Motor neuron (in vitro differentiated cells): ENCODE data around the gene R3HDM2. TPM values are rescaled to one million over a fixed set of nuclear protein-coding genes. Genes with fewer than 3 reads are reported as not detected.
A peak's percentile ranks its signal among the peaks of the same experiment; 100 is the strongest.

Experiments used
- ATAC-seq, 8 experiments: fragments of 200-7000 bp; cut with Tn5 transposase; replicated peaks in 6 of 8; 2 replicates each; pipeline ENCODE4 v1.8.0; 2021; ENCODE audit warnings: mild to moderate bottlenecking in 8 of 8, moderate library complexity in 8 of 8
- H3K27ac ChIP-seq, 2 donors: fragments of 250-450 bp; sonication (Bioruptor Pico); 2 replicates each; pipeline ENCODE4 v1.9.0; 2021; ENCODE audit warnings: antibody characterized with exemption in 2 of 2, mild to moderate bottlenecking in 2 of 2, moderate library complexity in 1 of 2
- H3K4me1 ChIP-seq, 2 donors: fragments of 250-450 bp; sonication (Bioruptor Pico); replicated peaks in 1 of 2; 2 replicates each; pipeline ENCODE4 v1.6.1; 2021; ENCODE audit warnings: antibody characterized with exemption in 2 of 2, mild to moderate bottlenecking in 2 of 2, moderate library complexity in 1 of 2
- H3K4me3 ChIP-seq, 5 donors: fragments of 250-450 bp; sonication (Bioruptor Pico); 2 replicates each; pipeline ENCODE4 v1.9.0; 2021; ENCODE audit warnings: antibody characterized with exemption in 5 of 5, mild to moderate bottlenecking in 5 of 5, moderate library complexity in 4 of 5
- WGBS, 10 experiments: fragments of 450-650 bp; shearing (Covaris generic); methylation state at CpG; one replicate each; pipeline ENCODE4 v1.0.0; 2022; 5-methylcytosine and 5-hydroxymethylcytosine counted together
- in situ Hi-C, 9 experiments: fragments of 400-800 bp; cut with MboI; loops; one replicate each; pipeline ENCODE4 v1.15.0; 2021; ENCODE audit warnings: low sequenced_read_pairs in 9 of 9, low pct_unique_long_range_greater_than_20kb in 2 of 9; ENCODE audit not compliant: unreplicated experiment in 9 of 9
- total RNA-seq, 8 experiments: library from RNA; unstranded; fragments of 300-600 nt; gene quantifications; 2 replicates each; pipeline versions ENCODE4 v1.2.3 to v1.2.4, GENCODE V29; 2022

The R3HDM2 gene
- total RNA-seq, 8 experiments from 2014 or later = 14.7 to 75.2 (median 31.6) TPM

GRCh38 chr12:57227315-57228115 is 203.3 kb downstream of the R3HDM2 start:
- 31 to 93% (median 54%) methylated on average over 2 to 5 of the region's 8 CpGs; no CpG with 5 or more reads in 2 of the 10 experiments for WGBS, 10 experiments
- H3K4me1 ChIP-seq = peaks cover 77 to 88% of the 10 kb centered on the region in 2 donors
- in situ Hi-C loops = loop anchor here in 1 of 9 experiments (25.0 kb wide), 1 partner anchor 235 kb away; the partner anchor contains the start of genes GLI1 and INHBE
- ATAC-seq = no peak
- H3K27ac ChIP-seq = peak overlapping the region; percentile 17 to 22
- peak overlapping the region in 3 of 5 donors; percentile 6 to 12 (median 8) for H3K4me3 ChIP-seq

GRCh38 chr12:57226588-57227314 is 204.1 kb downstream of the R3HDM2 start:
- 20 to 90% (median 35%) methylated on average over 1 to 5 of the region's 35 CpGs; no CpG with 5 or more reads in 5 of the 10 experiments for WGBS, 10 experiments
- peak overlapping the region in 3 of 5 donors; percentile 6 to 12 (median 8) for H3K4me3 ChIP-seq
- ATAC-seq = peak in 4 of 8 experiments; percentile 2 to 23 (median 12)
- H3K4me1 ChIP-seq = peaks cover 83 to 88% of the 10 kb centered on the region in 2 donors
- in situ Hi-C loops = loop anchor here in 1 of 9 experiments (25.0 kb wide), 1 partner anchor 236 kb away; the partner anchor contains the start of genes GLI1 and INHBE
- peak overlapping the region; percentile 17 to 64 for H3K27ac ChIP-seq

GRCh38 chr12:57225680-57226210 is 205.1 kb downstream of the R3HDM2 start:
- 0 to 62% methylated on average over 1 to 7 of the region's 18 CpGs; no CpG with 5 or more reads in 8 of the 10 experiments for WGBS, 10 experiments

GRCh38 chr12:57224973-57225679 is 205.7 kb downstream of the R3HDM2 start:
- in situ Hi-C loops = loop anchor here in 1 of 9 experiments (25.0 kb wide), 1 partner anchor 237 kb away; the partner anchor contains the start of genes GLI1 and INHBE
- peak in 2 of 8 experiments; percentile 19 to 42 for ATAC-seq
- peaks cover 87 to 93% of the 10 kb centered on the region in 2 donors for H3K4me1 ChIP-seq
- WGBS, 10 experiments = 80 to 84% methylated on average over 3 to 11 of the region's 61 CpGs; no CpG with 5 or more reads in 8 of the 10 experiments
- peak overlapping the region in 1 of 2 donors; percentile 79 for H3K27ac ChIP-seq
- no peak overlapping the region for H3K4me3 ChIP-seq

More at GRCh38 chr12:57225680-57226210, 205.1 kb downstream of the R3HDM2 start:
- no peak for ATAC-seq
- peaks cover 83 to 88% of the 10 kb centered on the region in 2 donors for H3K4me1 ChIP-seq
- no peak overlapping the region for H3K4me3 ChIP-seq
- H3K27ac ChIP-seq = peak overlapping the region in 1 of 2 donors; percentile 17
- in situ Hi-C loops = loop anchor here in 1 of 9 experiments (25.0 kb wide), 1 partner anchor 237 kb away; the partner anchor contains the start of genes GLI1 and INHBE

- peaks cover 94 to 98% of the 10 kb centered on the region in 2 donors for H3K4me1 ChIP-seq
- WGBS, 10 experiments = 80 to 100% (median 93%) methylated on average over 1 to 13 of the region's 30 CpGs; no CpG with 5 or more reads in 2 of the 10 experiments
- in situ Hi-C loops = no loop called here
- no peak overlapping the region for H3K4me3 ChIP-seq
- ATAC-seq = peak in 1 of 8 experiments; percentile 15
- H3K27ac ChIP-seq = peak overlapping the region; percentile 56 to 79
Measured at GRCh38 chr12:57224278-57224972, 206.4 kb downstream of the R3HDM2 start.

GRCh38 chr12:57223191-57224165 is 207.4 kb downstream of the R3HDM2 start:
- H3K4me1 ChIP-seq = peaks cover 92 to 99% of the 10 kb centered on the region in 2 donors
- ATAC-seq = peak in 5 of 8 experiments; percentile 65 to 71 (median 68)
- no peak overlapping the region for H3K4me3 ChIP-seq
- peak overlapping the region; percentile 56 to 79 for H3K27ac ChIP-seq
- WGBS, 10 experiments = 0 to 100% (median 65%) methylated on average over 1 to 9 of the region's 22 CpGs; no CpG with 5 or more reads in 2 of the 10 experiments
- in situ Hi-C loops = no loop called here

- no CpG with 5 or more reads among the region's 13 CpGs for WGBS, 10 experiments
- in situ Hi-C loops = no loop called here
- Histone ChIP-seq H3K27ac (peak overlapping the region; percentile 79), H3K4me1 (peaks cover 88 to 98% of the 10 kb centered on the region in 2 donors), H3K4me3 (peak overlapping the region in 1 of 5 donors; percentile 85)
- ATAC-seq = peak in 5 of 8 experiments; percentile 8 to 38 (median 19)
Measured at GRCh38 chr12:57222286-57223190, 208.3 kb downstream of the R3HDM2 start.

- WGBS, 10 experiments = 20% methylated on average over 1 of the region's 24 CpGs; no CpG with 5 or more reads in 9 of the 10 experiments
- Histone ChIP-seq H3K4me1 (peaks cover 86 to 90% of the 10 kb centered on the region in 2 donors), H3K27ac (peak overlapping the region; percentile 79), H3K4me3 (peak overlapping the region in 2 of 5 donors; percentile 1 to 85)
- no peak for ATAC-seq
- in situ Hi-C loops = no loop called here
Measured at GRCh38 chr12:57221169-57221917, 209.5 kb downstream of the R3HDM2 start.

GRCh38 chr12:57220770-57221168 is 210.1 kb downstream of the R3HDM2 start:
- ATAC-seq = peak in 1 of 8 experiments; percentile 3
- WGBS, 10 experiments = 60% methylated on average over 1 of the region's 1 CpG; no CpG with 5 or more reads in 9 of the 10 experiments
- H3K4me3 ChIP-seq = peak overlapping the region; percentile 47 to 85 (median 65)
- in situ Hi-C loops = no loop called here
- peaks cover 85 to 88% of the 10 kb centered on the region in 2 donors for H3K4me1 ChIP-seq
- H3K27ac ChIP-seq = peak overlapping the region; percentile 79
